ENCODE measurements around the gene CCDC88A. TPM values are rescaled to one million over a fixed set of nuclear protein-coding genes. Genes with fewer than 3 reads are reported as not detected.

CCDC88A gene
- total RNA-seq, 1 experiment from 2014 or later = 27.2 TPM

DNA sequence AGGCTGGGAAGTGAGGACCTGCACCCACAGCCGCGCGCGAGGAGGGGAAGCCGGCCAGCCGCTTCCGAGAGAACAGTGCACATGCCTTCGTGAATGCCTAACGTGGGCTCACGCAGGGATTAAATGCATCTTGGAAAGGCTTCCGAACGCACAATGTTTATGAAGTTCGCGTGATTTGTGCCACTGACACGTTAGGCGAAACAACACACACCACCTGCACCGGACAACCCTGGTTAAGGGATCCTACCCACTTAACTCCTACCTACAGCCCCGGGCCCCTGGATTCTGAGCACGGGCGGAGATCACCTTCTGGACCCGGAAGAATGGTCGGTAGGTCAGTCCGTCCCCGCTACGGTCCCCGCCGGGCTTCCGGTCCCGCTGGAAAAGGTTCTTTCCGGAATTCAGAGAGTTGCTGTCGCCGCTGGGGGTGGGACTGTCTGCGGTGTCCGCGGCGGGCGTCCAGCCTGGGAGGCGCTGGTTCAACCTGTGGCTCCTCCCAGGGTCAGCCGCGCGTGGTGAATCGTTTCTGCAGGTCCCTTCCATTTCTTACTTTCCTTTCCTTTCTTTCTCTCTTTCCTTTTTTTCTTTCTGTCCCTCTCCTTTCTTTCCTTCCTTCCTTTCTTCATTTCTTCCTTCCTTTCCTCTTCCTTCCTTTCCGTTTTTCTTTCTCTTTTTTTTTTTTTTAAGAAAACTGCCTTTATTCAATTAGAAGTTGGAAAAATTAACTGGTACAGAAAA is 150.6 kb downstream of the CCDC88A start, which contains the start of gene MTIF2 (continued):
- TF ChIP-seq, protein P1, sequence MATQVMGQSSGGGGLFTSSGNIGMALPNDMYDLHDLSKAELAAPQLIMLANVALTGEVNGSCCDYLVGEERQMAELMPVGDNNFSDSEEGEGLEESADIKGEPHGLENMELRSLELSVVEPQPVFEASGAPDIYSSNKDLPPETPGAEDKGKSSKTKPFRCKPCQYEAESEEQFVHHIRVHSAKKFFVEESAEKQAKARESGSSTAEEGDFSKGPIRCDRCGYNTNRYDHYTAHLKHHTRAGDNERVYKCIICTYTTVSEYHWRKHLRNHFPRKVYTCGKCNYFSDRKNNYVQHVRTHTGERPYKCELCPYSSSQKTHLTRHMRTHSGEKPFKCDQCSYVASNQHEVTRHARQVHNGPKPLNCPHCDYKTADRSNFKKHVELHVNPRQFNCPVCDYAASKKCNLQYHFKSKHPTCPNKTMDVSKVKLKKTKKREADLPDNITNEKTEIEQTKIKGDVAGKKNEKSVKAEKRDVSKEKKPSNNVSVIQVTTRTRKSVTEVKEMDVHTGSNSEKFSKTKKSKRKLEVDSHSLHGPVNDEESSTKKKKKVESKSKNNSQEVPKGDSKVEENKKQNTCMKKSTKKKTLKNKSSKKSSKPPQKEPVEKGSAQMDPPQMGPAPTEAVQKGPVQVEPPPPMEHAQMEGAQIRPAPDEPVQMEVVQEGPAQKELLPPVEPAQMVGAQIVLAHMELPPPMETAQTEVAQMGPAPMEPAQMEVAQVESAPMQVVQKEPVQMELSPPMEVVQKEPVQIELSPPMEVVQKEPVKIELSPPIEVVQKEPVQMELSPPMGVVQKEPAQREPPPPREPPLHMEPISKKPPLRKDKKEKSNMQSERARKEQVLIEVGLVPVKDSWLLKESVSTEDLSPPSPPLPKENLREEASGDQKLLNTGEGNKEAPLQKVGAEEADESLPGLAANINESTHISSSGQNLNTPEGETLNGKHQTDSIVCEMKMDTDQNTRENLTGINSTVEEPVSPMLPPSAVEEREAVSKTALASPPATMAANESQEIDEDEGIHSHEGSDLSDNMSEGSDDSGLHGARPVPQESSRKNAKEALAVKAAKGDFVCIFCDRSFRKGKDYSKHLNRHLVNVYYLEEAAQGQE (IDR thresholded peaks at IDR 0.05; ENCODE audit: low read depth) = no peak

DNA sequence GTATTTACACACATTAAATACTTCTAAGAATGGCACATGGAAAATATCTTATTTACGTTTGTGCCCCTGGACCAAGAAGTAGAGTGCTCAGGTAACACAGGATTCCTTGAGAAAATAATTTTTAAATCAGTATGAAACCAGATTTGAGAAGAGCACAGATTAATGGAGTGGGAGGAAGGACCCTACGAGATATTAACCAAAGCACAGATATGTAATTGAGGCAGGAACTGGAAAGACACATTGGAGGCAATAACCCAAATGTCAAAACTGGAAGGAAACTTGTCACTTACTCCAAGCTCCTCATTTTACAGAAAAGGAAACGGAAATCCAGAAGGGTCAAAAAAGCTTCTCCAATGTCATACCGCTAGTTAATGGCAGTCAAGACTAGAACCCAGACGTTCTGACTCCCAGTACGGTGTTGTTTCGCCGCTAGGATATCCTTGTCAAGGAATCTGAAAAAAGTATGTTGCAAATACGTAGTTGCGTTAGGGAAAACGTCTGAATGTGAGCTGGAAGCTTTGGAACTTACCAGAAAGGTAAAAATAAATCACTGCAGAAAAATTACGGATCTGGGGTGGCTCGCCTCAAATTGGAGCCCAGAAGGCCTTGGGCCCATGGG is 151.3 kb downstream of the CCDC88A start:
- H2AFZ ChIP-seq (ENCODE audit: low read depth, low read length, poor library complexity, severe bottlenecking) = no peak overlapping the region
- peaks cover 0 to 11% of the 10 kb centered on the region in 2 experiments; a peak in 1 of 4 replicates for H3K4me1 ChIP-seq (ENCODE audit: control insufficient read depth in 1 of 2, insufficient read depth in 2 of 2, low read length in 2 of 2)
- no peaks in the 10 kb centered on the region for H3K9me2 ChIP-seq (ENCODE audit: insufficient read depth)
- ChIA-PET POLR2A (no interaction called here), RAD21 (ENCODE audit: low non-redundant PET in 1 of 2, low total read pairs in 2 of 2, uncharacterized antibody in 2 of 2, unreplicated experiment in 2 of 2) (no interaction called here), CTCF (no interaction called here)
- DNase-seq (ENCODE audit: low read depth, low spot score) = no peak
- peaks cover 17% of the 10 kb centered on the region for H3K79me2 ChIP-seq (ENCODE audit: insufficient read depth, low read length)
- peak; percentile 22; the same call in 1 of the 2 replicates for ATAC-seq
- H4K20me1 ChIP-seq (ENCODE audit: insufficient read depth) = no peaks in the 10 kb centered on the region
- peak overlapping the region; percentile 90 for H3K9ac ChIP-seq (ENCODE audit: low read length)
- BruUV-seq (replicated peaks) = TSS peak; percentile 91
- TF ChIP-seq, protein P2, sequence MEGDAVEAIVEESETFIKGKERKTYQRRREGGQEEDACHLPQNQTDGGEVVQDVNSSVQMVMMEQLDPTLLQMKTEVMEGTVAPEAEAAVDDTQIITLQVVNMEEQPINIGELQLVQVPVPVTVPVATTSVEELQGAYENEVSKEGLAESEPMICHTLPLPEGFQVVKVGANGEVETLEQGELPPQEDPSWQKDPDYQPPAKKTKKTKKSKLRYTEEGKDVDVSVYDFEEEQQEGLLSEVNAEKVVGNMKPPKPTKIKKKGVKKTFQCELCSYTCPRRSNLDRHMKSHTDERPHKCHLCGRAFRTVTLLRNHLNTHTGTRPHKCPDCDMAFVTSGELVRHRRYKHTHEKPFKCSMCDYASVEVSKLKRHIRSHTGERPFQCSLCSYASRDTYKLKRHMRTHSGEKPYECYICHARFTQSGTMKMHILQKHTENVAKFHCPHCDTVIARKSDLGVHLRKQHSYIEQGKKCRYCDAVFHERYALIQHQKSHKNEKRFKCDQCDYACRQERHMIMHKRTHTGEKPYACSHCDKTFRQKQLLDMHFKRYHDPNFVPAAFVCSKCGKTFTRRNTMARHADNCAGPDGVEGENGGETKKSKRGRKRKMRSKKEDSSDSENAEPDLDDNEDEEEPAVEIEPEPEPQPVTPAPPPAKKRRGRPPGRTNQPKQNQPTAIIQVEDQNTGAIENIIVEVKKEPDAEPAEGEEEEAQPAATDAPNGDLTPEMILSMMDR (IDR thresholded peaks at IDR 0.05 in 2 of 3, conservative IDR thresholded peaks at IDR 0.05 in 1 of 3; ENCODE audit: borderline replicate concordance in 1 of 3, insufficient read depth in 1 of 3, low read depth in 2 of 3, low read length in 2 of 3) = no peak
- TF ChIP-seq, protein P1 (IDR thresholded peaks at IDR 0.05; ENCODE audit: low read depth) = no peak
- TF ChIP-seq TCF7L2 (IDR thresholded peaks at IDR 0.05; ENCODE audit: borderline replicate concordance, extremely low read depth, insufficient read depth, insufficient read length) (no peak), EZH2phosphoT487 (IDR thresholded peaks at IDR 0.05; ENCODE audit: borderline replicate concordance) (no peak), EGR1 (IDR thresholded peaks at IDR 0.05; ENCODE audit: low read depth) (no peak), POLR2A (IDR thresholded peaks at IDR 0.05; ENCODE audit: borderline replicate concordance, extremely low read depth, insufficient read depth, insufficient read length) (no peak), FOSL1 (IDR thresholded peaks at IDR 0.05; ENCODE audit: low read depth) (no peak), SP1 (IDR thresholded peaks at IDR 0.05; ENCODE audit: low read depth) (no peak), CBX3 (IDR thresholded peaks at IDR 0.05; ENCODE audit: low read depth) (no peak), ZFX (IDR thresholded peaks at IDR 0.05) (no peak), EZH2 (IDR thresholded peaks at IDR 0.05) (no peak)
- H3K4me2 ChIP-seq (ENCODE audit: low read length) = peak overlapping the region; percentile 77
- intact Hi-C loops (cut with micrococcal nuclease) = loop anchor here (2.0 kb wide), 1 partner anchor 348 kb away; the partner anchor contains the start of gene PPP4R3B
- H3K36me3 ChIP-seq (ENCODE audit: control insufficient read depth in 1 of 2, insufficient read depth in 2 of 2, low read length in 2 of 2) = peaks cover 8 to 14% of the 10 kb centered on the region in 2 experiments; a peak in 1 of 4 replicates
- H3K27ac ChIP-seq (ENCODE audit: low read depth, low read length) = peak overlapping the region; percentile 65
- H3K9me3 ChIP-seq (ENCODE audit: control insufficient read depth in 1 of 2, insufficient read depth in 1 of 2, low read depth in 1 of 2, low read length in 2 of 2) = no peaks in the 10 kb centered on the region
- no peaks in the 10 kb centered on the region for H3K27me3 ChIP-seq (ENCODE audit: insufficient read depth, low read length)
- H3K4me3 ChIP-seq (replicated peaks in 1 of 2; ENCODE audit: low read depth in 1 of 2, low read length in 2 of 2) = peak overlapping the region; percentile 92 to 97

All from HCT116 (cell line).